ENCODE data around the gene SMURF2.
A peak's percentile ranks its signal among the peaks of the same experiment; 100 is the strongest.

The SMURF2 gene

DNA sequence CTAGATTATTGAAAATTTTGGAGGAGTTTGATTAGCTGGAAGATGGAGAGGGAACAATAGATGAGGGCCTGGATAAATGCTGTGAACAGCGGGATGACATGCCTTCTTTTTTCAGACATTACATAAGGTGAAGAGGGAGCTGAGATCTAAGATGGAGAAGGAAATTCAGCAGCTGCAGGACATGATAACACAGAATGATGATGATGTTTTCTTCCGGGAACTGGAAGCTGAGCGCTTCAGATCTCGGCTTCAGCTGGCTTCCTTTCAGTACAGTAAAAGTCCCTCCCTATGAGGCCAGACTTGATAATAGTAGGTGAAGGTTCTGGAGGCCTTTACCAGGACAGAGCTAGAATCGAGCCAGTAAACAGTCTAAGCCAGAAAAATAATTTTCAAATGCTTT is 124.6 kb downstream of the SMURF2 start:
- no peak for DNase-seq (ENCODE audit: low spot score)

DNA sequence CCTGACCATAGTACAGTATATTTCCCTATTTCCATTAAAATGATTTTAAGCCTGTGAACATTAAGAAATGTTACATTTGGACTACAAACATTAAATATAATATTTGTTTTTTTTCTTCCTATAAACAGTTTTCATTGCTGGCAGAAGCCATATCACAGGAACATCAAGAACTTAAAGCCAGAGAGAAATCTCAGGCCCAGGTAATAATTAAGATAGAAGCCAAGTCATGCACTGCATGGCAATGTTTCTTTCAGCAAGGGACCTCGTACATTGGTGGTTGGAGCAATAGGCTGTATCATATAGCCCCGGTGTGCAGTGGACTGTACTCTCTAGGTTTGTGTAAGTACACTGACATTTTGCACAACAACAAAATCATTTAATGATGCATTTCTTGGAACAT is 125.2 kb downstream of the SMURF2 start:
- DNase-seq (ENCODE audit: low spot score): no peak

DNA sequence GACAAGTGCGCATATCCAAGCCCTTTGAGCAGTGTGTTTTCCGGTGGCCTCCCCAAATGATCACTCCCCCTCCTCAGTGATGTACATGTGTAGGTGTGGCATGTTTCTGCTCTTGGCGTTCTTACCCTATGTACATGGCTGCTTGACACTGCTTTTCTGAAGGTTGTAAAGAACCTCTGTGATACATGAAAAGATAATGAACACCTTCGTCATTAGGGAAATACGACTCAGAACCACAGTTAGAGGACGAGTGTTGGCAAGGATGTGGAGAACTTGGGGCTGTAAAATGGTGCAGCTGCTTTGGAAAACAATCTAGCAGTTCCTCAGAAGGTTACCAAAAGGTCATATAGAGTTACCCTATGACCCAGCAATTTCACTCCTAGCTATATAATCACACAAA is 126.8 kb downstream of the SMURF2 start:
- no peak for DNase-seq (ENCODE audit: low spot score)

DNA sequence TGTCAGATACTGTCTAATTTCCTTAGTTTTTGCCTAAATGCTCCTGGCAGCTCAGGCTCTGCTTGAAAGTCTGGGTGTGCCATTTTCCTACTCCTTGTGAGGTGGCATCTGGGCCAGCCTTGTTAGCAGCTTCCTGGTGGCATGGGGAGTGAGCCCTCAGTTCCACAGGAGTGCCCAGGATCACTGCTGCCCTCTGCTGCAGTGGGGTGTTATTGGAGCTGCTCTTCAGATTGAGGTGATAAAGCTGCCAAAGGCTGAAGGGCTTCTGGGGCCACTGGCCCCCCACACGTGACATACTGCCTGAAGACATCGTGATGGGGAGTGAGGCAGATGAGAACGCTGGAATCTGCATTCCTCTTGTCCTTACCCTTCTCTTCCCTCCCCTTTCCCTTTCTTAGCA is 127.9 kb downstream of the SMURF2 start:
- no peak for DNase-seq (ENCODE audit: low spot score)

DNA sequence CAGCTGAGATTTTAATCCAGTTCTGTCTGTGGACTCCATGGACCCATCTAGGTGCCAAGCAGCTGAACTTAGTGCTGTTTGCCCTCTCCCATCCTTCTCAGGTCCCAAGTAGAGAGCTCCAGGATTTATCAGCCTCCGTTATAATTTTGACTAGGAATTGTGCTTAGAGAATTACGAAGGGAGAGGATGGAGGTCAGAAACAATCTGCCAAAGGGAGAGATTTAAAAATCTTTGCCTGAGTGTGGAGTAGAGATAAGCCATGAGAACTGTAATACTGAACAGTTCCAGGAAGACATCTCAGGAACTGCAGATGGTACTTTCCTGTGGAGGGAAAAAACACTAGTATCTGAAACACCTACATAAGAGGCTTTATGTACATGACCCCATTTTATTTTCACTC is 128.3 kb downstream of the SMURF2 start:
- DNase-seq (ENCODE audit: low spot score): no peak

DNA sequence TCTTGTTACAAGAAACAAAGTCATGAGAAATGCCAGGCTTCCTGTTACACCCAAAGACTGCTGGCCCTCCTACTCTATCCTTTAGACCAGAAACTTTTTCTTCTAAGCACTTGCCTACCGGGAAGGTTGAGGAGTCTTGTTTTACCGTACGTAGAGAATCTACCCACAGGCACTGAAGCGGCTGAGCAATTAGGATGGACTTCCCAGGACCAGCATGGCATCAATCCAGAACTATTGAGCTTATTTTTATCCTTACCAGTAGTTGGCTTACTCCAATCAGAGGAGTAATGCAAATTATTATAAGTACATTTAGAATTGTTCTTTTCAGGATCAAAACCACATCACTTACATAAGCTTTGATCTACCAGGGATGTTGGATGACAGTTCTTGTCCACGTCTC is 129.7 kb downstream of the SMURF2 start:
- DNase-seq (ENCODE audit: low spot score): no peak

DNA sequence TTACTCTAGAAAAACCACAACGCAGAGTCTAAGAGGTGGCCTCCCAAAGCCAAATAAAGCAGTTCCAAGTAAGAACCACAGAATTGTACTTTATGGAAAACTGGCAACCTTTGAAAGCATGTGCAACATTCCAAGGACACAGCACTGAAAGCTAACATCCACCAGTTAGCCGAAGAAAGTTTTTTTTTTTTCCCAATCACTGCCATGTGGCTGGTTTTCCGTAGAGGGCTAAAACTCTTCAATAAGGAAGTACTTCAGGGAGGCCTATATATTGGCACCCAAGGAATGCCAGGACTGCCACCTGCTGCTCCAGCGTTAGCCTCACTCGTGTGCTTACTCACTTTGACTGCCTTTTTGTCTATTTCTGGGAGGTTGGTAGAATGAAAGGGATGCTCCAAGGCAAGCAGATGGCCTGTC is 130.1 kb downstream of the SMURF2 start:
- DNase-seq (ENCODE audit: low spot score): no peak

DNA sequence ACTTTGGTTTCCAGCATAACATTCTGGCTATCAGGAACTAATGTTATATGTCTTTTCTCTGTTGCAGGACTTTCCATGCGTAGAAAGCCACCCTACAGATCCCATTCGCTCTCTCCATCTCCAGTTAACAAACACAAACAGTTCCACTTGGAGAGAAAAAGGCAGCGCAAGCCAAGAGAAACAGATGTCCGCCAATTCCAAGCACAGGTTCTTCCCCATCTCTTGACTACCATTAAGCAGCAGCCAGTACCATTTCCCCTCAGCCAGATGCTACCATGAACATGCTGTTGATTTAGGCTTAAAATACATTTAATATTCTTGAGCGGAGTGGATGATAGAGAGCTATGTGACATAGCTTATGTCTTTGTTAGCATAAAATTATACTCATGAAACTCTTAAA is 132.9 kb downstream of the SMURF2 start:
- DNase-seq (ENCODE audit: low spot score): no peak

DNA sequence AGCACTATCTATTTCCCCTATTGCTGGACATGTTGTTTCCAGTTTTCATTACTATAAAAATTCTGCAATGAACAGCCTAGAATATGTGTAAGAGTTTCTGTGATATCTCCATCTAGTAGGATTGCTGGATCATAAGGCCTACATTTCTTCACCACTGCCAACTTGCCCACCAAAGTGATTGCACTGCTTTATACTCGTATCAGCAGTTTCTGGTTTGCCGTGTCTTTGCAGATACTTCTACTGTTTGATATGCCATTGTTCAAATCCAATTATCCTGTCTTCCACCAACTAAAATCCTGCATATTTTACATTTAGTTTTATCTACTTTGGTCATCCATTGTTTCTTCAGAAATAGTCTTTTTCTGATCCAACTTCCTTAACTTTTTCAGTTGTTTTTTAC is 134.2 kb downstream of the SMURF2 start:
- DNase-seq (ENCODE audit: low spot score): no peak

DNA sequence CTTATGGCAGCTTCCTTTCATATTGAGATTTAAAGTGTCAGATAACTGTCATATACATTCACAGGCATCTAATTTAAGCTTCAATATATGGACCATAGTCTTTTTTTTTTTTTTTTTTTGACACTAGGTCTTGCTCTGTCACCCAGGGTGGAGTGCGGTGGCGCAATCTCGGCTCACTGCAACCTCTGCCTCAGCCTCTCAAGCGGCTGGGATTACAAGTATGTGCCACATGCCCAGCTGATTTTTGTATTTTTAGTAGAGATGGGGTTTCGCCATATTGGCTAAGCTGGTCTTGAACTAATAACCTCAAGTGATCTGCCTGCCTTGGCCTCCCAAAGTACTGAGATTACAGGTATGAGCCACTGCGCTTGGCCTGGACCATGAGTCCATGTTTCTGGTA is 141.7 kb downstream of the SMURF2 start:
- no peak for DNase-seq (ENCODE audit: low spot score)

DNA sequence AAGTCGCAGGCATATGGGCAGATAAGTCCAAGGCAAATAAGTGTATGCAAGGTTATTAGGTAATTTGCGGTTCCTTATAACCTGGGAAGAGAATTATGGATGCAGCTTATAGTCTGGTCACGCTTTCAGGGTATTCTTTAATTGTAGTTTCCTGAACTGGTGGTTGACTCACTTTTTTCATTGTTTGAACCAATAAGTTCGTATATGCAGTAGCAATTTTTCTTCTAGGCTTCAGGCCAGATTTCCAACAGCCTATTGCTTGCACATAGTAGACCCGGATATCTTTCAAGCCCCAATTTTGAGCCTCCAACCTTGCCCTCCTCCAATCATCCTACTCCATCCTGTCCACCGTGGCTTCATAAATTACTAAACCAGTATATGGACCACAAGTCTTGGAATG is 142.5 kb downstream of the SMURF2 start:
- no peak for DNase-seq (ENCODE audit: low spot score)

DNA sequence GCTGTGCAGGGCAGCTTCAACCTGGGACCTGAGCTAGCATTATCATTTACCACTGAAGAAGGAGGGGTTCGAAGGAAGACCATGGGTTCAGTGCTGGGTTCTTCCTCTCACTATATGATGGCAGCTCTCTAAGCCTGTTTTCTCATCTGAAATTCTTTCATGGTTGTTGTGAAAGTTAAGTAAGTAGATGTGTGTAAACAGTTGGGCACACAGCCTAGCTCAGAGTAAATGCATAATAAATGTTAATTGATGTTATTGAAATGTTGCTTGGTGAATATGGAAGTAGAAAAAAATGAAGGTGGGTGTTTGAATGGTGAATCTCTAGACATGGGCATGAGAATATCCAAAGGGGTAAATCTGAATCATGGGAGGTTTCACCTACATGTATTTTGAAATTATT is 146.3 kb downstream of the SMURF2 start:
- no peak for DNase-seq (ENCODE audit: low spot score)

DNA sequence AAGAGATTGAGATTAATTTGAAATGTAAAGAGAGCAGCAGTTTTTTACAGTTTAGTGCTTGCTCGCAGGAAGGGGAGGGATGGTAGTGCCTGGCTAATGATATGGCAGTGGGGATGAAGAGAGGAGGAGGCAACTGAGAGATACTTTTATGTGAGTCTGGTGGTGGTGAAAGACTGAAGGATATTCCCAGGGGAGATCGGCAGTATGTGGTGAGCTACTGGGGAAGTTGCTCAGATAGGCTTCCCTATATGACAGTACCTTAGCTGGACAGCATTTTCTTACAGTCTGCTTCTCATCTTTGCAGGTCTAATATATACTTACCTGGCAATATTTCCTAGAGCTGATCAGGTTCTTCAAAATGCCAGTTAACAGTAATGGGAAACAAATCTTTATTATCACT is 146.7 kb downstream of the SMURF2 start:
- no peak for DNase-seq (ENCODE audit: low spot score)

DNA sequence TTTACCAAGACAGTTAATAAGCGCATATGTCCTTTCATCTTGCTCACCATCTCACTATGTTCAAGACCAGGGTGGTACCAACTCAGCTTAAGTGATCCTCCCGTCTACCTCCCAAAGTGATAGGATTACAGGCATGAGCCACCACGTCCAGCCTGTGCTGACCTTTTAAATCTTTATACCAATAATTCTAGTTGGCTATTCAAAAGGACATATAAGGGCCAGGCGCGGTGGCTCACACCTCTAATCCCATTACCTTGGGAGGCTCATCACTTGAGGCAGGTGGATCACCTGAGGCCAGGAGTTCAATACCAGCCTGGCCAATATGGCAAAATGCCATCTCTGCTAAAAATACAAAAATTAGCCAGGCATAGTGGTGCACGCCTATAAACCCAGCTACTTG is 152.9 kb downstream of the SMURF2 start:
- no peak for DNase-seq (ENCODE audit: low spot score)

DNA sequence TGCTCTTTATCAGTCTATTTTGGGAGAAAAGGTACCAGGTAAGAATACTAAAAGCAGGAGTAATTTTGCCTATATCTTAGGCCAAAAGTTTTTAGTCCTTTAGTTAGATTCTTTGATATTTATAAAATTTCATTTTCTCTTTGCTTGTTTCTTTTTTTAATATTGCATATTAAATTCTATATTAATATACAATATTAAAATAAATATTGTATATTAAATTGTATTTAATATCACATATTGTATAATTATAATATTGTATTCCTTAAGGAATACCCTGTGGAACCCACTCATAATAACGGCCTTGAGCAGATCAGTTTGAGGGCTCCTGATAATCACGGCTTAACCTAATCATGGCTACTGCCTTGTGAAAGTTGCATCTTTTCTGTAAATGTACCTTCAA is 153.4 kb downstream of the SMURF2 start:
- DNase-seq (ENCODE audit: low spot score): no peak

DNA sequence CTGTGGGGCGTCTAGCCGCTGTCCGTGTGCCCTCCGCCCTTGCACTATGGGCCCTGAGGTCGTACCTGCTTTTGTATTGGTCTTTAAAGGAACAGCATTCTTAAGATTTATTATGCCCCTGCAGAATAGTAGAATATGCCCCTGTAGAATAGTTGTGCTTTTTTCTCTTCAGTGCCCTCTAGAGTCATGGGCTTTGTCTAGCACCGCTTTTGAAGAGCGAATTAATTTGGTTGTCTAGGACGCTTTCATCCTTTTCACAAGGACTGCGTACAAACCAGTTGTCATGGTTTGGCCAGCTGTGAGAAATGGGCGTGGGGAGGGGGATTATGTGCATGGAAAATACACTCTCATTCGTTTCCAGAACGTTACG is 154.7 kb downstream of the SMURF2 start:
- DNase-seq (ENCODE audit: low spot score): peak; percentile 57

DNA sequence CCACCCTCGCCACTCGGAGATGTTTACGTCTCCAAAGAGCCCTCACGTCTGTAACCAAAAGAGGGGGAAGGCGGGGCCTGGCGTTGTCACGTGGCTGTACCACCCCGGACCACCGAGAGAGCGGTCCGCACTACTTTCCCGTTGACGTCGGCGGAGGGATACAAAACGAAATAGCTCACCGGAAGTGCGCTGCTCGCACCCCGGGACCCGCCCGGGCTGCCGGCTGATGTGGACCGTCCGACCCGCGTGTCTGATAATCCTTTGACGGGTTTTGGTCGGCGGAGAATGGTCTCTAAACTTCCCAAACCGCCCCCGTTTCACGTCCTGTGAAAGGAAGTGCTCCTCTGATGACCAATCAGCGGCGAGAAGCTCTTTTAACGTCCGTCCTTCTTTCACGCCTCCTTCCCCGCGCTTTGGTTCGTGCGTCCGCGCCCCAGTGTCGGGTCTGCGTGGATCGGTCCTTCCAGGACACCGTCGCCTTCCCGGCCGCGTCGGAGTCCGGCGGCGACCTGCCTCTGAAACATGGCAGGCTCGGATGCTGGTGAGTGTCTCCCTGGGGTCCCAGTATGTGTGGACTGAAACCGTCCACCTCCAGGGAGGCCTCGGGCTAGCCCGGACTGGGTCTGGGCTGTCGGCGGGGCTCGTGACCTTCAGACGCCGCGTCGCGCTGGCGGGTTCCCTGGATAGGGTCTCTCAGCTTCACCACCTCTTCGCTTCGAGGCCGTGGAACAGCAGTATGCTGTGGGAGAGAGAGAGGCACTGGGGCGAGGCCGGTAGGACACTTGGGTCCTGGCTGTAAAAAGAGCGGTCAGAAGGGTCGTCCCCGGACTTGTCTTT is 155.3 kb downstream of the SMURF2 start, which contains the start of gene CEP95:
CEP95 (plus strand) TSS at position 402 of the 837 bp plus-strand sequence; CDS start at position 523, 121 bp downstream.
- DNase-seq (ENCODE audit: low spot score): peak; percentile 87

DNA sequence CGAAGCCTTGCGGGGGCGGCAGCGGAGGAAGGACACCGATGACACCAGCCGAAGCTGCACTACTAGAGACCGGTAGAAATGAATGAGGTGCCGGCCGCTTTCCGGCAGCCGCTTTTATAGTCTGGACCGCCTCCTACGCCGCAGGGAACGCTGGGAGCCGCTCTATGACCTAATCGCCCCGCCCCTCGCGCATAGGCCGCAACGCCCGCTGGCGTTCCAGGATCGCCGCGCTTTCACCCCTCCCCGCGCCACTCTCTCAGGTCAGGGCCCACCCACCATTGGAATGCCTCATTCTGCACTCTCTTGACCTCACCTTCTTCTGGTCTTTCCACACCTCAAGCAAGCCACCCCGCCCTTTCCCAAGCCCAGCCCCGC is 155.9 kb downstream of the SMURF2 start, which contains the start of gene DDX5:
DDX5 (minus strand) TSS at position 89 of the 375 bp plus-strand sequence. CDS start 170 bp downstream, outside the sequence.
- no peak for DNase-seq (ENCODE audit: low spot score)

DNA sequence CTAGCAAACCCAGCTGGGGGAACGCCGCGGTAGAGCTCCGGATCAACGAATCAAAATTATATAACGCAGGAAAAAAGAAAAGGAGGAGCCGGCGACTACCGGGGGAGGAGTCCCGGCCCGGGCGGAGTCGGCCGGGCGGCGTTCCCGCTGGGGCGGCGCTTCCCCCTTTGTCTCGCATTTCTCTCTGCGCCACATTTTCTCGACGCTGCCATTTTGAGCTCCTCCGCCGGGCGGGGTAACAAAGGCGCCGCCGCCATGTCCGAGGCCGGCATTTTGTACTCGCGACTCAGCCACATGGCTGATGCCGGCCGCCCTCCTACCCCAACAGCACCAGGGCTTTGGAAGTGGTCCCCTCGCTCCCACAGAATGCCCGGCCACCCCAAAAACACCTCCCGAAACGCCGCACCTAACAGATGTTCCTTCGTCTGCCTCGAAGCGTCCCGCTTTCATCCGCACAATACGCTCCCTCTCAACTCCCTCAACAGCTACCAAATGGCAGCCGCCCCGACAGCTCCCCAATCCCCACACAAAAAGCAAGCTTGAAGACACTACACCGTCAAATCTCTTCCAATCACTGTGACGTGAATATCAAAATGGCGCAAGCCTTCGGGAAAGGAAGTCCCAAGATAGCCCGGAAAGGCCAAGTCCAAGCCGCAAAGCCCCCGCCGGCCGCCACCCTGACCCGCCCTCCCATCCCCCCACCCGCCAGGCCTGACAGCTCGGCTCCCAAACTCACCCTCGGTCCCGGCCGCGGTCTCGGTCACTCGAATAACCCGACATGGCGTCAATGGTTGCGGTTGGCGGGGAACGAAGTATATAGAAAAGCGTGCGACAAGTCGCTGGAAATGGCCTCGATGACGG is 156.5 kb downstream of the SMURF2 start:
- peak; percentile 58 for DNase-seq (ENCODE audit: low spot score)

DNA sequence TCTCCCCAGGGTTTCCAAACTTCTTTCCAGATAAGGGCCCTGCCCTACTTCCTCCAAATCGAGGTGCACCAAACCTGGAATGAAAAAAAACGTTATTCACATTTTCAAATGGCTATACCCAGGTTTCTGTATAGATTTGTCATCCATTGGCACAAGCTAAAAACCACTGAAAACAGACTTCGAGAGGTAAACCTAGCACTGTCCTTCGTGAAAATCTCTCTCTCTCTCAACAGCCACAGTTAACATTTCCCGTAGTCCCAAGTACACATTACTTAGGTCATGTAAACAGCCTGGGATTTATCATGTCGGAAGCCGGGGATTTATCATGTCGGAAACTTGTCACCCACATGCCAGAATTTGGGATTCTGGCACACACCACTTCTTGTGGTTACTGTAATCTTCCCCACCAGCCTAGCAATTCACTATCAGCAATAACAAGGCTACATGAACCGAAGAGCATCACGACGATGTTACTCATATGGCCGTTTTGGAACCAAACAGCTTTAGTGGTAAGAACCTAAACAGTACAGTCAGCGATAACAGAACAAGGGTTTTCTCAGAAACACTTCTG is 157.3 kb downstream of the SMURF2 start:
- no peak for DNase-seq (ENCODE audit: low spot score)

DNA sequence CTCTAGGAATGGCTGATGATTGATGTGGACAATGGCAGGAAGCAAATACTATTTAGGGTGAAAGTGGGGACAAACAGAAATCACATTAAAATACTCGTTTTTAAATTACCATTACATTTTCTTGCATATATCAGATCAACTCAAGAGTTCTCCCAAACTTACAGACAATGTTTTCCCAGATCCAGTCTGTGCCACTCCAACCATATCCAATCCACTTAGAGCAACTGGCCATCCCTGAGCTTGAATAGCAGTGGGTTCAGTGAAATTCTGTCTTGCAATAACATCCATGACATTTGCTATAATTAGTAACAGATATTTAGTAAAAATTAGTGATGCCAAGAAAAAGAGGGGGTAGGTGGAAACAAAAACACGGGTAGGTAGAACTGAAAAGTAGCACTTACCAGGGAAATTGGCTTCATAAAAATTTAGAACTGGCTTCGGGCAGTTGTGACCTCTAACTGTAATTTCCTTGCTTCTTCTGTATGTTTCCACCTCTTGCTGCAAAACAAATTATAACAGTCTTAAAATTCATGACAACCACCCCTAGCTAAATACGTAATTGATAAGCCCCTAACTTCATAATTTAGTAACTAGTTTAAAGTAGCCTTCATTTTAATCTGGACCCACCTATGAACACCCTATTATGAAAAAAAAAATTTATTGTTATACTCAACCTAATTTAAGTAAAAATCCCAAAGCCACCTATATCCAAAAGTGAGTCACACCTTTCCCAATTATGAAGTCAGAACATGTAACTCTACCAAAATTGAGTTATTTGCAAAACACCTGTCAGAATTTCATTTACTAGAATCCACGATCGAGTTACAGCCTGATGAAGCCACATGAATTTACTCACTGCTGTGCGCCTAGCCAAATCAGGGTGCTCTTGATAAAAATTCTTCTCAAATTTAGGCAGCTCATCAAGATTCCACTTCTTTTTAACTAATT is 158.0 kb downstream of the SMURF2 start:
- DNase-seq (ENCODE audit: low spot score): no peak

DNA sequence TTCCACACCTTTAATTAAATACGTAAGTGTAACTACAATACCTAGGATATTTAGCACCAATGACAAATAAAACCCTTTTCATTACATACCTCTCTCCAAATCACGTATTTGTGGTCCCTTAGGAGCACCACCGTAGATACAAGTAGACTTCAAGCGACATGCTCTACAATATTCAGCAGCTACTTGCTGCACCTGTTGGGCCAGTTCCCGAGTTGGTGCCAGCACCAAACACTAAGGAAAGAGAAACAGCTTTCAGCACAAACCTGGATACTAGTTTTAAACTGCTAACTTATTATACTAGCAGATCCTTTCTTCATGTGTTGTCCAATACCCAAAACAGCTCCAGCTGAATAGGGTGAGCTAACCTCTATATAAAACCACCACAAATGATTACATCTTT is 158.8 kb downstream of the SMURF2 start:
- DNase-seq (ENCODE audit: low spot score): no peak

Measured in HuH-7 (cell line).